Right cardiac atrium (tissue), 5 donors: ENCODE data around the gene C1orf159. TPM values are rescaled to one million over a fixed set of nuclear protein-coding genes. Genes with fewer than 3 reads are reported as not detected.

ENCODE experiments used
- ATAC-seq, 2 donors: fragments of 200-7000 bp; cut with Tn5 transposase; one replicate each; pipeline versions ENCODE4 v1.8.0 to v1.9.1; 2020; ENCODE audit warnings: moderate library complexity in 2 of 2, mild to moderate bottlenecking in 1 of 2
- DNase-seq, 3 donors: peaks; one replicate each; pipeline ENCODE4 v3.0.0-alpha.2; 2020
- H3K27ac ChIP-seq: one replicate; pipeline ENCODE4 v1.5.1; 2013; ENCODE audit warnings: mild to moderate bottlenecking, low read length, control low read depth, moderate library complexity
- H3K27me3 ChIP-seq: one replicate; pipeline ENCODE4 v1.6.1; 2013; ENCODE audit not compliant: control insufficient read depth, insufficient read depth
- H3K4me1 ChIP-seq: one replicate; pipeline ENCODE4 v1.6.1; 2013; ENCODE audit warnings: low read length; ENCODE audit not compliant: control insufficient read depth, insufficient read depth
- H3K4me3 ChIP-seq: one replicate; pipeline ENCODE4 v1.5.1; 2013; ENCODE audit warnings: low read length, control low read depth
- H3K9me3 ChIP-seq: one replicate; pipeline ENCODE4 v1.6.1; 2013; ENCODE audit warnings: low read length; ENCODE audit not compliant: control insufficient read depth
- WGBS: extraction: QIAGEN DNeasy Blood & Tissue Kit; methylation state at CpG from one replicate; pipeline ENCODE4 v1.1.7; 2013; 5-methylcytosine and 5-hydroxymethylcytosine counted together
- intact Hi-C, 4 donors: fragments of 100-400 bp; cut with DNase I; formaldehyde crosslinking; loops; one replicate each; pipeline versions ENCODE4 v1.11.0 to v1.14.0; 2022 to 2023
- polyA plus RNA-seq: library from polyadenylated mRNA; stranded (reverse); fragments of 200-250 nt; gene quantifications from one replicate; pipeline ENCODE4 v1.2.3, GENCODE V29; 2013
- total RNA-seq, 4 donors: library from RNA; stranded (reverse); fragmentation: NEBNext Ultra II Directional; extraction: Animal tissue kit (Norgen Biotek cat#: 25700); gene quantifications; one replicate each; pipeline ENCODE4 v1.2.1, GENCODE V29; 2021
- donor health status: healthy with polysubstance abuse.
- donor health status: DM: no; HTN: yes; CAD: no.
- donor health status: DM: no; HTN: no; CAD: no.
- donor health status: DM: no; HTN: yes; CAD: no; lungs with severe emphysema.
- donor health status: DM: yes; HTN: yes; CAD: no.

Gene C1orf159
- total and polyA plus RNA-seq, 5 donors, result 4.9 to 6.8 (median 5.5) TPM

GRCh38 chr1:1037366-1038327 is 78.2 kb downstream of the C1orf159 start:
- Histone ChIP-seq H3K4me3 (no peak overlapping the region), H3K27me3 (no peaks in the 10 kb centered on the region), H3K4me1 (no peaks in the 10 kb centered on the region), H3K9me3 (no peaks in the 10 kb centered on the region), H3K27ac (no peak overlapping the region)
- intact Hi-C loops, result no loop called here
- no peak for DNase-seq
- WGBS, result 86% methylated on average over 30 of the region's 30 CpGs
- no peak for ATAC-seq

- no peak for ATAC-seq
- H3K9me3 ChIP-seq, result no peaks in the 10 kb centered on the region
- H3K4me1 ChIP-seq, result no peaks in the 10 kb centered on the region
- 94% methylated on average over 19 of the region's 19 CpGs for WGBS
- H3K27me3 ChIP-seq, result no peaks in the 10 kb centered on the region
- no peak overlapping the region for H3K4me3 ChIP-seq
- H3K27ac ChIP-seq, result no peak overlapping the region
- intact Hi-C loops, result no loop called here
- no peak for DNase-seq
Measured at GRCh38 chr1:1035291-1035943, 80.5 kb downstream of the C1orf159 start.

GRCh38 chr1:1034439-1034781 is 81.5 kb downstream of the C1orf159 start:
- 62% methylated on average over 30 of the region's 30 CpGs for WGBS
- intact Hi-C loops, result no loop called here
- Histone ChIP-seq H3K9me3 (no peaks in the 10 kb centered on the region), H3K27ac (no peak overlapping the region), H3K27me3 (no peaks in the 10 kb centered on the region), H3K4me1 (no peaks in the 10 kb centered on the region), H3K4me3 (peak overlapping the region; percentile 46)
- DNase-seq (peak in 1 of 3 donors; percentile 59), ATAC-seq (no peak)

- DNase-seq (no peak), ATAC-seq (no peak)
- H3K4me1 ChIP-seq, result no peaks in the 10 kb centered on the region
- H3K27ac ChIP-seq, result no peak overlapping the region
- H3K27me3 ChIP-seq, result no peaks in the 10 kb centered on the region
- intact Hi-C loops, result no loop called here
- 29% methylated on average over 71 of the region's 71 CpGs for WGBS
- no peaks in the 10 kb centered on the region for H3K9me3 ChIP-seq
- H3K4me3 ChIP-seq, result peak overlapping the region; percentile 46
Measured at GRCh38 chr1:1033731-1034438, 82.0 kb downstream of the C1orf159 start.

GRCh38 chr1:1033009-1033587 is 82.8 kb downstream of the C1orf159 start:
- Histone ChIP-seq H3K4me3 (peak overlapping the region; percentile 46), H3K4me1 (no peaks in the 10 kb centered on the region), H3K27me3 (no peaks in the 10 kb centered on the region), H3K27ac (no peak overlapping the region), H3K9me3 (no peaks in the 10 kb centered on the region)
- ATAC-seq (peak; percentile 76 to 79), DNase-seq (peak; percentile 78 to 91 (median 89))
- intact Hi-C loops, result no loop called here
- WGBS, result 9% methylated on average over 73 of the region's 73 CpGs

GRCh38 chr1:1032424-1032823 is 83.5 kb downstream of the C1orf159 start:
- 27% methylated on average over 16 of the region's 16 CpGs for WGBS
- Histone ChIP-seq H3K4me3 (peak overlapping the region; percentile 46), H3K4me1 (no peaks in the 10 kb centered on the region), H3K9me3 (no peaks in the 10 kb centered on the region), H3K27me3 (no peaks in the 10 kb centered on the region), H3K27ac (no peak overlapping the region)
- DNase-seq (peak in 1 of 3 donors; percentile 59), ATAC-seq (peak; percentile 58 to 64)
- intact Hi-C loops, result no loop called here

Other genes with a start within 250 kb of the C1orf159 start
- 10 to 100 TPM in 3 of 4 donors, 1 to 10 TPM in 1; 6.9 to 27.2 (median 11.4) TPM for gene SAMD11, start 192.2 kb downstream of the C1orf159 start, total RNA-seq
- gene SAMD11, start 192.2 kb downstream of the C1orf159 start, polyA plus RNA-seq, result 7.8 TPM
- gene NOC2L, start 156.8 kb downstream of the C1orf159 start, total RNA-seq, result 10 to 100 TPM; 43.6 to 48.6 (median 45.5) TPM
- 44.3 TPM for gene NOC2L, start 156.8 kb downstream of the C1orf159 start, polyA plus RNA-seq
- 1 to 10 TPM; 5.0 to 9.7 (median 6.6) TPM for gene KLHL17, start 155.5 kb downstream of the C1orf159 start, total RNA-seq
- gene KLHL17, start 155.5 kb downstream of the C1orf159 start, polyA plus RNA-seq, result 5.3 TPM
- gene PLEKHN1, start 149.6 kb downstream of the C1orf159 start, total RNA-seq, result under 1 TPM in 1 of 4 donors, not detected in 3; 0.41 TPM
- 0.14 TPM for gene PLEKHN1, start 149.6 kb downstream of the C1orf159 start, polyA plus RNA-seq
- gene PERM1, start 134.0 kb downstream of the C1orf159 start, total RNA-seq, result 10 to 100 TPM; 44.4 to 78.0 (median 57.4) TPM
- 112 TPM for gene PERM1, start 134.0 kb downstream of the C1orf159 start, polyA plus RNA-seq
- gene HES4, start 116.0 kb downstream of the C1orf159 start, total RNA-seq, result 10 to 100 TPM; 37.3 to 62.5 (median 38.6) TPM
- 25.7 TPM for gene HES4, start 116.0 kb downstream of the C1orf159 start, polyA plus RNA-seq
- gene ISG15, start 102.6 kb downstream of the C1orf159 start, total RNA-seq, result 10 to 100 TPM; 16.1 to 36.4 (median 21.6) TPM
- 65.5 TPM for gene ISG15, start 102.6 kb downstream of the C1orf159 start, polyA plus RNA-seq
- 10 to 100 TPM; 17.1 to 26.4 (median 21.4) TPM for gene AGRN, start 96.0 kb downstream of the C1orf159 start, total RNA-seq
- 12.0 TPM for gene AGRN, start 96.0 kb downstream of the C1orf159 start, polyA plus RNA-seq
- not detected for gene RNF223, start 41.8 kb downstream of the C1orf159 start, total RNA-seq
- gene RNF223, start 41.8 kb downstream of the C1orf159 start, polyA plus RNA-seq, result not detected
- gene TTLL10, start 57.8 kb upstream of the C1orf159 start, total RNA-seq, result not detected
- gene TTLL10, start 57.8 kb upstream of the C1orf159 start, polyA plus RNA-seq, result 0.09 TPM
- under 1 TPM in 1 of 4 donors, not detected in 3; 0.38 TPM for gene TNFRSF18, start 90.5 kb upstream of the C1orf159 start, total RNA-seq
- 0.14 TPM for gene TNFRSF18, start 90.5 kb upstream of the C1orf159 start, polyA plus RNA-seq
- 1 to 10 TPM; 1.0 to 2.0 (median 1.2) TPM for gene TNFRSF4, start 98.1 kb upstream of the C1orf159 start, total RNA-seq
- gene TNFRSF4, start 98.1 kb upstream of the C1orf159 start, polyA plus RNA-seq, result 2.3 TPM
- 100 to 1,000 TPM; 156 to 215 (median 168) TPM for gene SDF4, start 115.9 kb upstream of the C1orf159 start, total RNA-seq
- 165 TPM for gene SDF4, start 115.9 kb upstream of the C1orf159 start, polyA plus RNA-seq
- 10 to 100 TPM; 10.2 to 13.3 (median 12.0) TPM for gene B3GALT6, start 116.1 kb upstream of the C1orf159 start, total RNA-seq
- gene B3GALT6, start 116.1 kb upstream of the C1orf159 start, polyA plus RNA-seq, result 9.1 TPM
- 1 to 10 TPM in 2 of 4 donors, under 1 TPM in 1, not detected in 1; 0.94 to 2.4 (median 1.1) TPM for gene C1QTNF12, start 130.6 kb upstream of the C1orf159 start, total RNA-seq
- 0.36 TPM for gene C1QTNF12, start 130.6 kb upstream of the C1orf159 start, polyA plus RNA-seq
- 10 to 100 TPM; 34.9 to 41.2 (median 37.1) TPM for gene UBE2J2, start 157.8 kb upstream of the C1orf159 start, total RNA-seq
- 38.4 TPM for gene UBE2J2, start 157.8 kb upstream of the C1orf159 start, polyA plus RNA-seq
- 1 to 10 TPM; 2.7 to 6.2 (median 4.8) TPM for gene SCNN1D, start 164.3 kb upstream of the C1orf159 start, total RNA-seq
- 3.4 TPM for gene SCNN1D, start 164.3 kb upstream of the C1orf159 start, polyA plus RNA-seq
- gene ACAP3, start 191.8 kb upstream of the C1orf159 start, total RNA-seq, result 10 to 100 TPM; 33.1 to 61.8 (median 42.8) TPM
- 37.4 TPM for gene ACAP3, start 191.8 kb upstream of the C1orf159 start, polyA plus RNA-seq
- 10 to 100 TPM; 11.3 to 14.1 (median 12.5) TPM for gene PUSL1, start 192.5 kb upstream of the C1orf159 start, total RNA-seq
- 13.1 TPM for gene PUSL1, start 192.5 kb upstream of the C1orf159 start, polyA plus RNA-seq
- gene INTS11, start 208.6 kb upstream of the C1orf159 start, total RNA-seq, result 10 to 100 TPM; 53.1 to 61.7 (median 58.7) TPM
- gene INTS11, start 208.6 kb upstream of the C1orf159 start, polyA plus RNA-seq, result 70.3 TPM
- gene CPTP, start 208.7 kb upstream of the C1orf159 start, total RNA-seq, result 10 to 100 TPM; 24.0 to 29.0 (median 27.0) TPM
- gene CPTP, start 208.7 kb upstream of the C1orf159 start, polyA plus RNA-seq, result 53.9 TPM
- under 1 TPM; 0.33 to 0.51 (median 0.38) TPM for gene TAS1R3, start 215.2 kb upstream of the C1orf159 start, total RNA-seq
- 0.66 TPM for gene TAS1R3, start 215.2 kb upstream of the C1orf159 start, polyA plus RNA-seq
- 10 to 100 TPM; 64.4 to 87.4 (median 66.3) TPM for gene DVL1, start 233.3 kb upstream of the C1orf159 start, total RNA-seq
- 70.0 TPM for gene DVL1, start 233.3 kb upstream of the C1orf159 start, polyA plus RNA-seq
- gene MXRA8, start 242.5 kb upstream of the C1orf159 start, total RNA-seq, result 10 to 100 TPM; 21.9 to 38.8 (median 36.3) TPM
- gene MXRA8, start 242.5 kb upstream of the C1orf159 start, polyA plus RNA-seq, result 39.5 TPM